ENCODE measurements around the gene CALHM3. TPM values are rescaled to one million over a fixed set of nuclear protein-coding genes. Genes with fewer than 3 reads are reported as not detected.

The CALHM3 gene
- total and polyA plus RNA-seq, 8 donors: 0.08 to 1.5 (median 0.17) TPM

GRCh38 chr10:103456074-103456660 lies 22.9 kb downstream of the CALHM3 start:
- Histone ChIP-seq H3K4me3 (no peak overlapping the region), H3K27me3 (no peaks in the 10 kb centered on the region), H3K36me3 (no peaks in the 10 kb centered on the region), H3K9me3 (no peaks in the 10 kb centered on the region), H3K27ac (no peak overlapping the region), H3K4me1 (peaks cover 0 to 4% (median 0%) of the 10 kb centered on the region in 3 donors)
- ATAC-seq (no peak), FAIRE-seq (no peak), DNase-seq (no peak)
- intact Hi-C loops (cut with DNase I): no loop called here
- 86 to 90% methylated on average over 9 of the region's 9 CpGs for WGBS, 2 donors
- no peak for TF ChIP-seq CTCF (IDR thresholded peaks at IDR 0.05)

GRCh38 chr10:103455235-103455634 lies 23.8 kb downstream of the CALHM3 start:
- ATAC-seq (no peak), DNase-seq (no peak), FAIRE-seq (no peak)
- no peak overlapping the region for H3K4me3 ChIP-seq
- 83 to 87% methylated on average over 25 of the region's 25 CpGs for WGBS, 2 donors
- H3K4me1 ChIP-seq: peaks cover 0 to 4% (median 0%) of the 10 kb centered on the region in 3 donors
- no peak for TF ChIP-seq CTCF (IDR thresholded peaks at IDR 0.05)
- H3K9me3 ChIP-seq: no peaks in the 10 kb centered on the region
- H3K36me3 ChIP-seq: no peaks in the 10 kb centered on the region
- H3K27me3 ChIP-seq: no peaks in the 10 kb centered on the region
- no peak overlapping the region for H3K27ac ChIP-seq
- intact Hi-C loops (cut with DNase I): no loop called here

- intact Hi-C loops (cut with DNase I): no loop called here
- Histone ChIP-seq H3K9me3 (no peaks in the 10 kb centered on the region), H3K4me3 (no peak overlapping the region), H3K27me3 (no peaks in the 10 kb centered on the region), H3K27ac (no peak overlapping the region), H3K4me1 (peaks cover 0 to 4% (median 0%) of the 10 kb centered on the region in 3 donors), H3K36me3 (no peaks in the 10 kb centered on the region)
- ATAC-seq (no peak), FAIRE-seq (no peak), DNase-seq (no peak)
- WGBS, 2 donors: 83% methylated on average over 4 of the region's 4 CpGs
- no peak for TF ChIP-seq CTCF (IDR thresholded peaks at IDR 0.05)
Measured at GRCh38 chr10:103454026-103454425, 25.0 kb downstream of the CALHM3 start.

GRCh38 chr10:103452506-103453230 lies 26.4 kb downstream of the CALHM3 start:
- Histone ChIP-seq H3K27ac (peak overlapping the region in 3 of 4 donors; percentile 17 to 47 (median 41)), H3K36me3 (peaks cover 0 to under 1% (median 0%) of the 10 kb centered on the region in 3 donors), H3K4me1 (peaks cover 0 to 4% (median 0%) of the 10 kb centered on the region in 3 donors), H3K27me3 (no peaks in the 10 kb centered on the region), H3K4me3 (peak overlapping the region; percentile 26 to 53 (median 46)), H3K9me3 (no peaks in the 10 kb centered on the region)
- DNase-seq: no peak
- TF ChIP-seq CTCF (IDR thresholded peaks at IDR 0.05): no peak
- ATAC-seq: peak in 1 of 4 donors; percentile 2
- 35 to 38% methylated on average over 27 of the region's 27 CpGs for WGBS, 2 donors
- FAIRE-seq: no peak
- intact Hi-C loops (cut with DNase I): no loop called here
